ENCODE measurements around the gene LRBA.

GRCh38 chr4:150415213-150415612 is 599.9 kb downstream of the LRBA start:
- TF ChIP-seq, protein P1, sequence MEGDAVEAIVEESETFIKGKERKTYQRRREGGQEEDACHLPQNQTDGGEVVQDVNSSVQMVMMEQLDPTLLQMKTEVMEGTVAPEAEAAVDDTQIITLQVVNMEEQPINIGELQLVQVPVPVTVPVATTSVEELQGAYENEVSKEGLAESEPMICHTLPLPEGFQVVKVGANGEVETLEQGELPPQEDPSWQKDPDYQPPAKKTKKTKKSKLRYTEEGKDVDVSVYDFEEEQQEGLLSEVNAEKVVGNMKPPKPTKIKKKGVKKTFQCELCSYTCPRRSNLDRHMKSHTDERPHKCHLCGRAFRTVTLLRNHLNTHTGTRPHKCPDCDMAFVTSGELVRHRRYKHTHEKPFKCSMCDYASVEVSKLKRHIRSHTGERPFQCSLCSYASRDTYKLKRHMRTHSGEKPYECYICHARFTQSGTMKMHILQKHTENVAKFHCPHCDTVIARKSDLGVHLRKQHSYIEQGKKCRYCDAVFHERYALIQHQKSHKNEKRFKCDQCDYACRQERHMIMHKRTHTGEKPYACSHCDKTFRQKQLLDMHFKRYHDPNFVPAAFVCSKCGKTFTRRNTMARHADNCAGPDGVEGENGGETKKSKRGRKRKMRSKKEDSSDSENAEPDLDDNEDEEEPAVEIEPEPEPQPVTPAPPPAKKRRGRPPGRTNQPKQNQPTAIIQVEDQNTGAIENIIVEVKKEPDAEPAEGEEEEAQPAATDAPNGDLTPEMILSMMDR (IDR thresholded peaks at IDR 0.05; ENCODE audit: low read length) = no peak
- TF ChIP-seq EZH2 (optimal IDR thresholded peaks at IDR 0.05; ENCODE audit: low read depth, low read length) (no peak), EZH2phosphoT487 (IDR thresholded peaks at IDR 0.05; ENCODE audit: low read length) (no peak)

Data from MM.1S (cell line).